Measurements from ENCODE around the gene MTTP. TPM values are rescaled to one million over a fixed set of nuclear protein-coding genes. Genes with fewer than 3 reads are reported as not detected.

Gene MTTP
- total RNA-seq, 1 donor from 2014 or later = 0.20 TPM

GRCh38 chr4:99571883-99572282 is 2.7 kb upstream of the MTTP start:
- intact Hi-C loops (cut with DNase I) = no loop called here
- H3K4me1 ChIP-seq = no peaks in the 10 kb centered on the region
- no peaks in the 10 kb centered on the region for H3K9me3 ChIP-seq
- H3K4me3 ChIP-seq = no peak overlapping the region
- no peak for DNase-seq
- TF ChIP-seq CTCF (IDR thresholded peaks at IDR 0.05) = no peak
- H3K36me3 ChIP-seq = no peaks in the 10 kb centered on the region
- no peaks in the 10 kb centered on the region for H3K27me3 ChIP-seq
- no peak overlapping the region for H3K27ac ChIP-seq
- no peak for ATAC-seq

- H3K36me3 ChIP-seq = no peaks in the 10 kb centered on the region
- no peak overlapping the region for H3K27ac ChIP-seq
- no peak for TF ChIP-seq CTCF (IDR thresholded peaks at IDR 0.05)
- H3K4me1 ChIP-seq = no peaks in the 10 kb centered on the region
- DNase-seq = no peak
- intact Hi-C loops (cut with DNase I) = no loop called here
- H3K9me3 ChIP-seq = no peaks in the 10 kb centered on the region
- ATAC-seq = peak; percentile 70
- no peak overlapping the region for H3K4me3 ChIP-seq
- H3K27me3 ChIP-seq = no peaks in the 10 kb centered on the region
These were observed 1.9 kb upstream of the MTTP start for GRCh38 chr4:99572527-99573240.

GRCh38 chr4:99573735-99574368 is 772 bp upstream of the MTTP start:
- H3K27ac ChIP-seq = no peak overlapping the region
- H3K4me1 ChIP-seq = no peaks in the 10 kb centered on the region
- TF ChIP-seq CTCF (IDR thresholded peaks at IDR 0.05) = no peak
- no peaks in the 10 kb centered on the region for H3K9me3 ChIP-seq
- no peak overlapping the region for H3K4me3 ChIP-seq
- no peaks in the 10 kb centered on the region for H3K27me3 ChIP-seq
- intact Hi-C loops (cut with DNase I) = no loop called here
- no peak for DNase-seq
- H3K36me3 ChIP-seq = no peaks in the 10 kb centered on the region
- no peak for ATAC-seq

GRCh38 chr4:99578714-99579113 is 4.1 kb downstream of the MTTP start:
- no peak for DNase-seq
- no peak overlapping the region for H3K27ac ChIP-seq
- no peaks in the 10 kb centered on the region for H3K36me3 ChIP-seq
- no peak overlapping the region for H3K4me3 ChIP-seq
- H3K9me3 ChIP-seq = no peaks in the 10 kb centered on the region
- no peak for TF ChIP-seq CTCF (IDR thresholded peaks at IDR 0.05)
- no peaks in the 10 kb centered on the region for H3K27me3 ChIP-seq
- no peaks in the 10 kb centered on the region for H3K4me1 ChIP-seq
- no peak for ATAC-seq
- intact Hi-C loops (cut with DNase I) = no loop called here

GRCh38 chr4:99585516-99585915 is 10.9 kb downstream of the MTTP start:
- Histone ChIP-seq H3K27ac (no peak overlapping the region), H3K4me3 (no peak overlapping the region), H3K4me1 (no peaks in the 10 kb centered on the region), H3K9me3 (no peaks in the 10 kb centered on the region), H3K27me3 (no peaks in the 10 kb centered on the region), H3K36me3 (no peaks in the 10 kb centered on the region)
- DNase-seq (no peak), ATAC-seq (no peak)
- intact Hi-C loops (cut with DNase I) = no loop called here
- TF ChIP-seq CTCF (IDR thresholded peaks at IDR 0.05) = no peak
